Tibial nerve (tissue), 4 donors: ENCODE data around the gene FAM193A.

Experiments
- CTCF ChIP-seq, 5 experiments: fragments of 200-600 bp in 3 of 5; fragments of 450-650 bp in 2 of 5; sonication (generic) in 3 of 5; IDR thresholded peaks; one replicate each; pipeline ENCODE4 v1.5.1; 2016 to 2019; ENCODE audit warnings: antibody characterized with exemption in 5 of 5, mild to moderate bottlenecking in 3 of 5, moderate library complexity in 2 of 5
- EP300 ChIP-seq, 2 donors: sonication (generic); formaldehyde crosslinking; IDR thresholded peaks; one replicate each; pipeline ENCODE4 v1.6.1; 2017; ENCODE audit warnings: antibody characterized with exemption in 2 of 2, mild to moderate bottlenecking in 1 of 2
- POLR2A ChIP-seq, 2 donors: fragments of 450-650 bp; IDR thresholded peaks; one replicate each; pipeline ENCODE4 v1.6.1; 2017; ENCODE audit warnings: antibody characterized with exemption in 2 of 2, mild to moderate bottlenecking in 2 of 2, moderate library complexity in 2 of 2

- TF ChIP-seq CTCF (IDR thresholded peaks at IDR 0.05) (no peak), POLR2A (IDR thresholded peaks at IDR 0.05) (no peak), EP300 (IDR thresholded peaks at IDR 0.05) (peak in 1 of 2 donors; percentile 13)
These were observed 34.2 kb downstream of the FAM193A start for GRCh38 chr4:2570551-2571222.
